Measurements from ENCODE around the gene GINS3. TPM values are rescaled to one million over a fixed set of nuclear protein-coding genes. Genes with fewer than 3 reads are reported as not detected.

The GINS3 gene
- total RNA-seq, 1 experiment from 2014 or later, result 22.0 TPM

GRCh38 chr16:58379736-58380135 lies 12.5 kb upstream of the GINS3 start:
- no peak for DNase-seq (ENCODE audit: low spot score)
- no TSS peak for BruUV-seq (replicated peaks)
- POLR2A ChIA-PET (ENCODE audit: low non-redundant PET), result no interaction called here
- Histone ChIP-seq H3K9me3 (ENCODE audit: low read depth, low read length, poor library complexity, severe bottlenecking) (no peaks in the 10 kb centered on the region), H3K36me3 (ENCODE audit: insufficient read depth, low read length, poor library complexity, severe bottlenecking) (no peaks in the 10 kb centered on the region), H3K27me3 (replicated peaks; ENCODE audit: insufficient read depth, low read depth, low read length, poor library complexity) (no peaks in the 10 kb centered on the region), H3K4me1 (ENCODE audit: insufficient read depth, low read length, poor library complexity, severe bottlenecking) (no peaks in the 10 kb centered on the region), H3K4me3 (ENCODE audit: low read depth, low read length, poor library complexity, severe bottlenecking) (no peak overlapping the region), H3K27ac (ENCODE audit: low read depth, low read length, poor library complexity, severe bottlenecking) (no peak overlapping the region)
- TF ChIP-seq EZH2 (IDR thresholded peaks at IDR 0.05; ENCODE audit: borderline replicate concordance, low read depth, low read length, poor library complexity, severe bottlenecking) (no peak), CTCF (conservative IDR thresholded peaks at IDR 0.05; ENCODE audit: low read depth, low read length) (no peak)
- CTCF ChIA-PET, result no interaction called here
- intact Hi-C loops (cut with micrococcal nuclease; ENCODE audit: unreplicated experiment), result no loop called here

- Histone ChIP-seq H3K36me3 (ENCODE audit: insufficient read depth, low read length, poor library complexity, severe bottlenecking) (no peaks in the 10 kb centered on the region), H3K4me1 (ENCODE audit: insufficient read depth, low read length, poor library complexity, severe bottlenecking) (no peaks in the 10 kb centered on the region), H3K27me3 (replicated peaks; ENCODE audit: insufficient read depth, low read depth, low read length, poor library complexity) (no peaks in the 10 kb centered on the region), H3K9me3 (ENCODE audit: low read depth, low read length, poor library complexity, severe bottlenecking) (no peaks in the 10 kb centered on the region), H3K27ac (ENCODE audit: low read depth, low read length, poor library complexity, severe bottlenecking) (no peak overlapping the region), H3K4me3 (ENCODE audit: low read depth, low read length, poor library complexity, severe bottlenecking) (no peak overlapping the region)
- ChIA-PET POLR2A (ENCODE audit: low non-redundant PET) (no interaction called here), CTCF (no interaction called here)
- DNase-seq (ENCODE audit: low spot score), result no peak
- BruUV-seq (replicated peaks), result no TSS peak
- TF ChIP-seq CTCF (conservative IDR thresholded peaks at IDR 0.05; ENCODE audit: low read depth, low read length), result no peak
- no peak for TF ChIP-seq EZH2 (IDR thresholded peaks at IDR 0.05; ENCODE audit: borderline replicate concordance, low read depth, low read length, poor library complexity, severe bottlenecking)
- intact Hi-C loops (cut with micrococcal nuclease; ENCODE audit: unreplicated experiment), result no loop called here
Measured at GRCh38 chr16:58381661-58382060, 10.6 kb upstream of the GINS3 start.

- ChIA-PET POLR2A (ENCODE audit: low non-redundant PET) (no interaction called here), CTCF (no interaction called here)
- intact Hi-C loops (cut with micrococcal nuclease; ENCODE audit: unreplicated experiment), result no loop called here
Measured at GRCh38 chr16:58384437-58385055, 7.7 kb upstream of the GINS3 start.

More at GRCh38 chr16:58384437-58385055, 7.7 kb upstream of the GINS3 start:
- BruUV-seq (replicated peaks), result no TSS peak
- Histone ChIP-seq H3K27me3 (replicated peaks; ENCODE audit: insufficient read depth, low read depth, low read length, poor library complexity) (no peaks in the 10 kb centered on the region), H3K36me3 (ENCODE audit: insufficient read depth, low read length, poor library complexity, severe bottlenecking) (no peaks in the 10 kb centered on the region), H3K27ac (ENCODE audit: low read depth, low read length, poor library complexity, severe bottlenecking) (no peak overlapping the region), H3K9me3 (ENCODE audit: low read depth, low read length, poor library complexity, severe bottlenecking) (no peaks in the 10 kb centered on the region), H3K4me3 (ENCODE audit: low read depth, low read length, poor library complexity, severe bottlenecking) (no peak overlapping the region), H3K4me1 (ENCODE audit: insufficient read depth, low read length, poor library complexity, severe bottlenecking) (no peaks in the 10 kb centered on the region)
- no peak for TF ChIP-seq CTCF (conservative IDR thresholded peaks at IDR 0.05; ENCODE audit: low read depth, low read length)
- no peak for TF ChIP-seq EZH2 (IDR thresholded peaks at IDR 0.05; ENCODE audit: borderline replicate concordance, low read depth, low read length, poor library complexity, severe bottlenecking)
- DNase-seq (ENCODE audit: low spot score), result no peak

Data from A673 (cell line).